HG02588 (cell line): ENCODE data around the gene GCSH.

Source experiments
- ATAC-seq: cut with Tn5 transposase; IDR thresholded peaks from one replicate; pipeline ENCODE4 v1.9.1; 2021; ENCODE audit warnings: mild to moderate bottlenecking, moderate library complexity; ENCODE audit not compliant: unreplicated experiment

The GCSH gene

GRCh38 chr16:81060576-81061306 is 35.5 kb downstream of the GCSH start:
- no peak for ATAC-seq

GRCh38 chr16:81053761-81054160 is 42.4 kb downstream of the GCSH start:
- no peak for ATAC-seq

- no peak for ATAC-seq
These were observed 53.4 kb downstream of the GCSH start for GRCh38 chr16:81042821-81043220.

GRCh38 chr16:81041696-81042095 is 54.5 kb downstream of the GCSH start:
- ATAC-seq: no peak

- ATAC-seq: no peak
These were observed 55.4 kb downstream of the GCSH start for GRCh38 chr16:81040842-81041241.

- no peak for ATAC-seq
These were observed 56.1 kb downstream of the GCSH start for GRCh38 chr16:81040131-81040530.

GRCh38 chr16:81036751-81037350 is 59.3 kb downstream of the GCSH start:
- no peak for ATAC-seq

- peak; percentile 51 for ATAC-seq
These were observed 60.0 kb downstream of the GCSH start for GRCh38 chr16:81035975-81036750.

- peak; percentile 92 for ATAC-seq
These were observed 60.7 kb downstream of the GCSH start, which contains the start of gene ATMIN for GRCh38 chr16:81035398-81035974. Gene ATMIN, plus strand, starts transcription at chr16:81035842. Its CDS starts 29 bp downstream, at chr16:81035871.
